Nephron (organoid): Measurements from ENCODE around the gene VAV2.

Source experiments
- H3K27ac Mint-ChIP-seq, 3 experiments: 2 replicates each; pipeline ENCODE4 v1.8.0; 2020; ENCODE audit warnings: mixed read lengths in 3 of 3, mild to moderate bottlenecking in 2 of 3, moderate library complexity in 1 of 3
- H3K27me3 Mint-ChIP-seq: 2 replicates; pipeline ENCODE4 v1.8.0; 2021; ENCODE audit warnings: low read depth, mild to moderate bottlenecking, moderate library complexity, mixed read lengths
- H3K36me3 Mint-ChIP-seq: 2 replicates; pipeline ENCODE4 v1.8.0; 2020; ENCODE audit warnings: low read depth, mixed read lengths
- H3K4me1 Mint-ChIP-seq: 2 replicates; pipeline ENCODE4 v1.8.0; 2020; ENCODE audit warnings: mixed read lengths
- H3K4me3 Mint-ChIP-seq, 3 experiments: 2 replicates each; pipeline ENCODE4 v1.8.0; 2020; ENCODE audit warnings: mild to moderate bottlenecking in 3 of 3, mixed read lengths in 3 of 3, moderate library complexity in 2 of 3
- H3K9me3 Mint-ChIP-seq: 2 replicates; pipeline ENCODE4 v1.8.0; 2020; ENCODE audit warnings: mixed read lengths
- TF ChIP-seq, protein P1 (sequence below), 3 experiments: fragments of 200-600 bp; sonication (generic); IDR thresholded peaks; one replicate each; pipeline ENCODE4 v1.5.0; 2021; ENCODE audit warnings: antibody characterized with exemption in 3 of 3; ENCODE audit not compliant: unreplicated experiment in 3 of 3

Gene VAV2

GRCh38 chr9:133774799-133775198 lies 217.3 kb downstream of the VAV2 start:
- no peak overlapping the region for H3K4me3 Mint-ChIP-seq
- no peak overlapping the region for H3K27ac Mint-ChIP-seq
- H3K36me3 Mint-ChIP-seq = peaks cover 25% of the 10 kb centered on the region
- no peaks in the 10 kb centered on the region for H3K27me3 Mint-ChIP-seq
- TF ChIP-seq, protein P1, sequence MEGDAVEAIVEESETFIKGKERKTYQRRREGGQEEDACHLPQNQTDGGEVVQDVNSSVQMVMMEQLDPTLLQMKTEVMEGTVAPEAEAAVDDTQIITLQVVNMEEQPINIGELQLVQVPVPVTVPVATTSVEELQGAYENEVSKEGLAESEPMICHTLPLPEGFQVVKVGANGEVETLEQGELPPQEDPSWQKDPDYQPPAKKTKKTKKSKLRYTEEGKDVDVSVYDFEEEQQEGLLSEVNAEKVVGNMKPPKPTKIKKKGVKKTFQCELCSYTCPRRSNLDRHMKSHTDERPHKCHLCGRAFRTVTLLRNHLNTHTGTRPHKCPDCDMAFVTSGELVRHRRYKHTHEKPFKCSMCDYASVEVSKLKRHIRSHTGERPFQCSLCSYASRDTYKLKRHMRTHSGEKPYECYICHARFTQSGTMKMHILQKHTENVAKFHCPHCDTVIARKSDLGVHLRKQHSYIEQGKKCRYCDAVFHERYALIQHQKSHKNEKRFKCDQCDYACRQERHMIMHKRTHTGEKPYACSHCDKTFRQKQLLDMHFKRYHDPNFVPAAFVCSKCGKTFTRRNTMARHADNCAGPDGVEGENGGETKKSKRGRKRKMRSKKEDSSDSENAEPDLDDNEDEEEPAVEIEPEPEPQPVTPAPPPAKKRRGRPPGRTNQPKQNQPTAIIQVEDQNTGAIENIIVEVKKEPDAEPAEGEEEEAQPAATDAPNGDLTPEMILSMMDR (IDR thresholded peaks at IDR 0.05; ENCODE audit: unreplicated experiment in 3 of 3) = no peak
- H3K4me1 Mint-ChIP-seq = no peaks in the 10 kb centered on the region
- no peaks in the 10 kb centered on the region for H3K9me3 Mint-ChIP-seq

GRCh38 chr9:133773889-133774655 lies 218.1 kb downstream of the VAV2 start:
- Mint-ChIP-seq H3K36me3 (peaks cover 28% of the 10 kb centered on the region), H3K4me1 (no peaks in the 10 kb centered on the region), H3K27me3 (no peaks in the 10 kb centered on the region)

GRCh38 chr9:133772581-133772980 lies 219.5 kb downstream of the VAV2 start:
- Mint-ChIP-seq H3K4me3 (no peak overlapping the region), H3K27me3 (no peaks in the 10 kb centered on the region), H3K4me1 (no peaks in the 10 kb centered on the region), H3K9me3 (peaks cover 2% of the 10 kb centered on the region), H3K27ac (no peak overlapping the region), H3K36me3 (peaks cover 42% of the 10 kb centered on the region)
- TF ChIP-seq, protein P1 (IDR thresholded peaks at IDR 0.05; ENCODE audit: unreplicated experiment in 3 of 3) = no peak

More at GRCh38 chr9:133773889-133774655, 218.1 kb downstream of the VAV2 start:
- H3K27ac Mint-ChIP-seq = no peak overlapping the region
- H3K9me3 Mint-ChIP-seq = no peaks in the 10 kb centered on the region
- no peak overlapping the region for H3K4me3 Mint-ChIP-seq
- TF ChIP-seq, protein P1 (IDR thresholded peaks at IDR 0.05; ENCODE audit: unreplicated experiment in 3 of 3) = no peak

- no peaks in the 10 kb centered on the region for H3K27me3 Mint-ChIP-seq
- H3K4me1 Mint-ChIP-seq = no peaks in the 10 kb centered on the region
- H3K9me3 Mint-ChIP-seq = peaks cover 9% of the 10 kb centered on the region
- H3K36me3 Mint-ChIP-seq = peaks cover 46% of the 10 kb centered on the region
- TF ChIP-seq, protein P1 (IDR thresholded peaks at IDR 0.05; ENCODE audit: unreplicated experiment in 3 of 3) = no peak
- H3K27ac Mint-ChIP-seq = no peak overlapping the region
- H3K4me3 Mint-ChIP-seq = no peak overlapping the region
Observed at GRCh38 chr9:133771486-133772482, 220.3 kb downstream of the VAV2 start.

DNA sequence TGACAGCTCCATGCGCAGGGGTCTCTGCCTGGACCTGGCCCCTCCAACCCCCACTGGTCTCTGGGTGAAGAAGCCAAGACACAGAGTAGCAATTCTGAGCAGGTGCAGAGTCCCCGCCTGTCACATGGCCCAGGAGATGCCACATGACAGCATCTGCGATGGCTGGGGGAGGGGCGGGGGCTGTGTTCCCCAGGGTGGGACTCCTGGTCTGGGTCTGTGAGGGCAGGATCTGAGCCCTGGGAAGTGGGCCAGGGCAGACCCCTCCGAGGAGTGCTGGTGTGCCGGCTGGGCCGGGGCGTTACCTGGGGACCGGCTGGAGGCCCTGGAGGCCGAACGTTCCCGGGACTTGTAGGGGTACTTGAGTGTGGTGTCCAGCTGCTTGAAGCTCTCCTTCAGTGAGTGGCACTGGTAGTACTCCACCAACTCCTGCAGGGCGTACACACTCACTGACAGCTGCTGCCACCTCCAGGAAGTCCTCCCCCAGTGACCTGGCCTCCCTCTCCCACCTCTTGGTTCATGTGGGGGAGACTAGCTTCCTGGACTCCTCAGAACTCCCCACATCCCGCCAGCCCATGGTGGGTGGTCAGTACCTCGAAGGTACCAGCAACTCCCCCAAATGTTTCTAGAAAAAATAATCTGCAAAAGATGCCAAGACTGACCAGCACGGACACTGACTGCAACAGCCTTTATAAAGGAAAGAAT lies 221.9 kb downstream of the VAV2 start:
- TF ChIP-seq, protein P1 (IDR thresholded peaks at IDR 0.05; ENCODE audit: unreplicated experiment in 3 of 3) = no peak
- Mint-ChIP-seq H3K36me3 (peaks cover 57% of the 10 kb centered on the region), H3K4me3 (no peak overlapping the region), H3K9me3 (peaks cover 19% of the 10 kb centered on the region), H3K4me1 (no peaks in the 10 kb centered on the region), H3K27me3 (no peaks in the 10 kb centered on the region), H3K27ac (no peak overlapping the region)
